ENCODE measurements around the gene CRYZ. TPM values are rescaled to one million over a fixed set of nuclear protein-coding genes. Genes with fewer than 3 reads are reported as not detected.

The CRYZ gene
- total and polyA plus RNA-seq, 2 of the 8 experiments (the other 6 are each of a cell fraction or from before 2014, with no cell fraction given) = 20.5 to 43.8 TPM

DNA sequence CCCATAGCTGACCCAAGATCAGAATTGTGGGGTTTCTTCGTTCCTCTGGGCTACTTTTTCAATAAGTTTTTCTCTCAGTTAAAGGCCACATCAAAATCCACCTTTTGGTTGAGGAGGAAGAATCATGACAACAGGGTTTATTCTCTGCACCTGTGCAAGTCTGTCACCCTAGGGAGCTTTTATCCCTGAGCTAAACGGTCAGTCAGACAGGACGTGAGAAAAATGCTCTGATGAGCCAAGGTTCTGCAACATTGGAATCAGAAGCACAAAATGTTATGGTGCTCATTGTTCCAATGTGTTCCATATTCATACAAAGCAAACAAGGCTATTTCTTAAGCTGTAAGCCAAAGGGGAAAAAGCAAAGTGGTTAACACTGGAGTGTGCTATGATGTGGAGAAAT, 51.8 kb downstream of the CRYZ start (continued):
- TF ChIP-seq, protein P1, sequence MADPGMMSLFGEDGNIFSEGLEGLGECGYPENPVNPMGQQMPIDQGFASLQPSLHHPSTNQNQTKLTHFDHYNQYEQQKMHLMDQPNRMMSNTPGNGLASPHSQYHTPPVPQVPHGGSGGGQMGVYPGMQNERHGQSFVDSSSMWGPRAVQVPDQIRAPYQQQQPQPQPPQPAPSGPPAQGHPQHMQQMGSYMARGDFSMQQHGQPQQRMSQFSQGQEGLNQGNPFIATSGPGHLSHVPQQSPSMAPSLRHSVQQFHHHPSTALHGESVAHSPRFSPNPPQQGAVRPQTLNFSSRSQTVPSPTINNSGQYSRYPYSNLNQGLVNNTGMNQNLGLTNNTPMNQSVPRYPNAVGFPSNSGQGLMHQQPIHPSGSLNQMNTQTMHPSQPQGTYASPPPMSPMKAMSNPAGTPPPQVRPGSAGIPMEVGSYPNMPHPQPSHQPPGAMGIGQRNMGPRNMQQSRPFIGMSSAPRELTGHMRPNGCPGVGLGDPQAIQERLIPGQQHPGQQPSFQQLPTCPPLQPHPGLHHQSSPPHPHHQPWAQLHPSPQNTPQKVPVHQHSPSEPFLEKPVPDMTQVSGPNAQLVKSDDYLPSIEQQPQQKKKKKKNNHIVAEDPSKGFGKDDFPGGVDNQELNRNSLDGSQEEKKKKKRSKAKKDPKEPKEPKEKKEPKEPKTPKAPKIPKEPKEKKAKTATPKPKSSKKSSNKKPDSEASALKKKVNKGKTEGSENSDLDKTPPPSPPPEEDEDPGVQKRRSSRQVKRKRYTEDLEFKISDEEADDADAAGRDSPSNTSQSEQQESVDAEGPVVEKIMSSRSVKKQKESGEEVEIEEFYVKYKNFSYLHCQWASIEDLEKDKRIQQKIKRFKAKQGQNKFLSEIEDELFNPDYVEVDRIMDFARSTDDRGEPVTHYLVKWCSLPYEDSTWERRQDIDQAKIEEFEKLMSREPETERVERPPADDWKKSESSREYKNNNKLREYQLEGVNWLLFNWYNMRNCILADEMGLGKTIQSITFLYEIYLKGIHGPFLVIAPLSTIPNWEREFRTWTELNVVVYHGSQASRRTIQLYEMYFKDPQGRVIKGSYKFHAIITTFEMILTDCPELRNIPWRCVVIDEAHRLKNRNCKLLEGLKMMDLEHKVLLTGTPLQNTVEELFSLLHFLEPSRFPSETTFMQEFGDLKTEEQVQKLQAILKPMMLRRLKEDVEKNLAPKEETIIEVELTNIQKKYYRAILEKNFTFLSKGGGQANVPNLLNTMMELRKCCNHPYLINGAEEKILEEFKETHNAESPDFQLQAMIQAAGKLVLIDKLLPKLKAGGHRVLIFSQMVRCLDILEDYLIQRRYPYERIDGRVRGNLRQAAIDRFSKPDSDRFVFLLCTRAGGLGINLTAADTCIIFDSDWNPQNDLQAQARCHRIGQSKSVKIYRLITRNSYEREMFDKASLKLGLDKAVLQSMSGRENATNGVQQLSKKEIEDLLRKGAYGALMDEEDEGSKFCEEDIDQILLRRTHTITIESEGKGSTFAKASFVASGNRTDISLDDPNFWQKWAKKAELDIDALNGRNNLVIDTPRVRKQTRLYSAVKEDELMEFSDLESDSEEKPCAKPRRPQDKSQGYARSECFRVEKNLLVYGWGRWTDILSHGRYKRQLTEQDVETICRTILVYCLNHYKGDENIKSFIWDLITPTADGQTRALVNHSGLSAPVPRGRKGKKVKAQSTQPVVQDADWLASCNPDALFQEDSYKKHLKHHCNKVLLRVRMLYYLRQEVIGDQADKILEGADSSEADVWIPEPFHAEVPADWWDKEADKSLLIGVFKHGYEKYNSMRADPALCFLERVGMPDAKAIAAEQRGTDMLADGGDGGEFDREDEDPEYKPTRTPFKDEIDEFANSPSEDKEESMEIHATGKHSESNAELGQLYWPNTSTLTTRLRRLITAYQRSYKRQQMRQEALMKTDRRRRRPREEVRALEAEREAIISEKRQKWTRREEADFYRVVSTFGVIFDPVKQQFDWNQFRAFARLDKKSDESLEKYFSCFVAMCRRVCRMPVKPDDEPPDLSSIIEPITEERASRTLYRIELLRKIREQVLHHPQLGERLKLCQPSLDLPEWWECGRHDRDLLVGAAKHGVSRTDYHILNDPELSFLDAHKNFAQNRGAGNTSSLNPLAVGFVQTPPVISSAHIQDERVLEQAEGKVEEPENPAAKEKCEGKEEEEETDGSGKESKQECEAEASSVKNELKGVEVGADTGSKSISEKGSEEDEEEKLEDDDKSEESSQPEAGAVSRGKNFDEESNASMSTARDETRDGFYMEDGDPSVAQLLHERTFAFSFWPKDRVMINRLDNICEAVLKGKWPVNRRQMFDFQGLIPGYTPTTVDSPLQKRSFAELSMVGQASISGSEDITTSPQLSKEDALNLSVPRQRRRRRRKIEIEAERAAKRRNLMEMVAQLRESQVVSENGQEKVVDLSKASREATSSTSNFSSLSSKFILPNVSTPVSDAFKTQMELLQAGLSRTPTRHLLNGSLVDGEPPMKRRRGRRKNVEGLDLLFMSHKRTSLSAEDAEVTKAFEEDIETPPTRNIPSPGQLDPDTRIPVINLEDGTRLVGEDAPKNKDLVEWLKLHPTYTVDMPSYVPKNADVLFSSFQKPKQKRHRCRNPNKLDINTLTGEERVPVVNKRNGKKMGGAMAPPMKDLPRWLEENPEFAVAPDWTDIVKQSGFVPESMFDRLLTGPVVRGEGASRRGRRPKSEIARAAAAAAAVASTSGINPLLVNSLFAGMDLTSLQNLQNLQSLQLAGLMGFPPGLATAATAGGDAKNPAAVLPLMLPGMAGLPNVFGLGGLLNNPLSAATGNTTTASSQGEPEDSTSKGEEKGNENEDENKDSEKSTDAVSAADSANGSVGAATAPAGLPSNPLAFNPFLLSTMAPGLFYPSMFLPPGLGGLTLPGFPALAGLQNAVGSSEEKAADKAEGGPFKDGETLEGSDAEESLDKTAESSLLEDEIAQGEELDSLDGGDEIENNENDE (IDR thresholded peaks at IDR 0.05; ENCODE audit: insufficient replicate concordance, low read length) = no peak
- TF ChIP-seq SIRT6 (IDR thresholded peaks at IDR 0.05; ENCODE audit: low read length) (no peak), HDAC2 (IDR thresholded peaks at IDR 0.05; ENCODE audit: borderline replicate concordance in 1 of 2, low read depth in 2 of 2, low read length in 2 of 2) (no peak), SRF (IDR thresholded peaks at IDR 0.05; ENCODE audit: low read depth, low read length) (no peak), SP2 (IDR thresholded peaks at IDR 0.05; ENCODE audit: low read length) (no peak), POLR2A (IDR thresholded peaks at IDR 0.05; ENCODE audit: control extremely low read depth in 1 of 2, low read depth in 2 of 2, low read length in 2 of 2) (no peak), TAF1 (IDR thresholded peaks at IDR 0.05; ENCODE audit: low read depth, low read length) (no peak), EZH2 (IDR thresholded peaks at IDR 0.05; ENCODE audit: low read depth, low read length, severe bottlenecking) (no peak), SIX5 (IDR thresholded peaks at IDR 0.05; ENCODE audit: low read depth, low read length) (no peak), GABPA (IDR thresholded peaks at IDR 0.05; ENCODE audit: borderline replicate concordance, insufficient read depth, low read length) (no peak), TCF12 (IDR thresholded peaks at IDR 0.05; ENCODE audit: low read depth, low read length) (no peak), CEBPB (IDR thresholded peaks at IDR 0.05; ENCODE audit: low read depth, low read length) (no peak), EP300 (IDR thresholded peaks at IDR 0.05; ENCODE audit: borderline replicate concordance in 1 of 2, low read depth in 2 of 2, low read length in 2 of 2) (no peak)
